Peyer's patch (tissue), 4 donors: ENCODE data around the gene TMTC2.

Experiments used
- CTCF ChIP-seq, 6 experiments: fragments of 450-650 bp in 4 of 6; fragments of 200-600 bp in 2 of 6; sonication (generic) in 1 of 6; IDR thresholded peaks; one replicate each; pipeline ENCODE4 v1.5.1; 2017 to 2019; ENCODE audit warnings: antibody characterized with exemption in 6 of 6, mild to moderate bottlenecking in 3 of 6, moderate library complexity in 1 of 6
- POLR2A ChIP-seq, 2 donors: fragments of 450-650 bp; IDR thresholded peaks; one replicate each; pipeline ENCODE4 v1.5.1; 2017; ENCODE audit warnings: antibody characterized with exemption in 2 of 2, mild to moderate bottlenecking in 2 of 2, moderate library complexity in 2 of 2

GRCh38 chr12:82698708-82699564 is 12.2 kb downstream of the TMTC2 start:
- no peak for TF ChIP-seq POLR2A (IDR thresholded peaks at IDR 0.05)
- no peak for TF ChIP-seq CTCF (IDR thresholded peaks at IDR 0.05)
